ENCODE data around the gene MCCD1. TPM values are rescaled to one million over a fixed set of nuclear protein-coding genes. Genes with fewer than 3 reads are reported as not detected.
"Not testable (repeated sequence)": the region's sequence is repeated elsewhere in the genome, so short reads cannot be mapped to it uniquely, and the experiment has no call there.

Gene MCCD1
- total and polyA plus RNA-seq, 4 donors, result not detected

- peak overlapping the region in 1 of 2 donors; percentile 31 for H3K27ac ChIP-seq (ENCODE audit: low read depth in 1 of 2, low read length in 1 of 2)
- no peak for TF ChIP-seq CTCF (IDR thresholded peaks at IDR 0.05; ENCODE audit: control extremely low read depth, extremely low read depth)
- H3K27me3 ChIP-seq (ENCODE audit: control insufficient read depth in 3 of 3, insufficient read depth in 3 of 3, low read length in 2 of 3), result peaks cover 0 to 59% (median 23%) of the 10 kb centered on the region in 3 donors
- H3K4me3 ChIP-seq, result no peak overlapping the region
- no peaks in the 10 kb centered on the region for H3K36me3 ChIP-seq (ENCODE audit: control insufficient read depth in 4 of 4, insufficient read depth in 4 of 4, low read length in 4 of 4)
- DNase-seq (no peak), ATAC-seq (ENCODE audit: insufficient read depth, low FRiP score) (no peak)
- 68 to 69% methylated on average over 2 of the region's 2 CpGs for WGBS, 2 donors
- H3K4me1 ChIP-seq (ENCODE audit: control insufficient read depth in 5 of 5, insufficient read depth in 5 of 5, low read length in 5 of 5), result peaks cover 0 to 11% (median 7%) of the 10 kb centered on the region in 5 donors
- no peaks in the 10 kb centered on the region for H3K9me3 ChIP-seq (ENCODE audit: control insufficient read depth in 4 of 4, insufficient read depth in 3 of 4, low read length in 3 of 4)
- no peak overlapping the region for H3K9ac ChIP-seq (ENCODE audit: insufficient read depth in 1 of 2, low read length in 2 of 2)
Measured at GRCh38 chr6:31495580-31495979, 33.2 kb upstream of the MCCD1 start.

GRCh38 chr6:31496826-31497225 lies 31.9 kb upstream of the MCCD1 start:
- ATAC-seq (ENCODE audit: insufficient read depth, low FRiP score); H3K36me3 ChIP-seq (ENCODE audit: control insufficient read depth in 4 of 4, insufficient read depth in 4 of 4, low read length in 4 of 4); H3K27ac ChIP-seq (ENCODE audit: low read depth in 1 of 2, low read length in 1 of 2); H3K9ac ChIP-seq (ENCODE audit: insufficient read depth in 1 of 2, low read length in 2 of 2); DNase-seq; H3K9me3 ChIP-seq (ENCODE audit: control insufficient read depth in 4 of 4, insufficient read depth in 3 of 4, low read length in 3 of 4); H3K4me3 ChIP-seq: not testable (repeated sequence)
- WGBS, 2 donors, result 34 to 60% methylated on average over 4 of the region's 4 CpGs
- Histone ChIP-seq H3K4me1 (ENCODE audit: control insufficient read depth in 5 of 5, insufficient read depth in 5 of 5, low read length in 5 of 5) (peaks cover 0 to 11% (median 7%) of the 10 kb centered on the region in 5 donors), H3K27me3 (ENCODE audit: control insufficient read depth in 3 of 3, insufficient read depth in 3 of 3, low read length in 2 of 3) (peaks cover 0 to 66% (median 28%) of the 10 kb centered on the region in 3 donors)

GRCh38 chr6:31497531-31498476 lies 31.0 kb upstream of the MCCD1 start, which contains the start of gene MICB:
Gene MICB (plus strand): TSS chr6:31498145. CDS start chr6:31498194, 49 bp downstream.
- no peaks in the 10 kb centered on the region for H3K36me3 ChIP-seq (ENCODE audit: control insufficient read depth in 4 of 4, insufficient read depth in 4 of 4, low read length in 4 of 4)
- H3K4me1 ChIP-seq (ENCODE audit: control insufficient read depth in 5 of 5, insufficient read depth in 5 of 5, low read length in 5 of 5), result peaks cover 0 to 11% (median 7%) of the 10 kb centered on the region in 5 donors
- H3K27ac ChIP-seq (ENCODE audit: low read depth in 1 of 2, low read length in 1 of 2), result peak within 1 kb of the TSS in 1 of 2 donors; percentile 63
- DNase-seq (peak; percentile 32 to 69 (median 45)), ATAC-seq (ENCODE audit: insufficient read depth, low FRiP score) (peak; percentile 59)
- peaks cover 0 to 68% (median 28%) of the 10 kb centered on the region in 3 donors for H3K27me3 ChIP-seq (ENCODE audit: control insufficient read depth in 3 of 3, insufficient read depth in 3 of 3, low read length in 2 of 3)
- H3K9me3 ChIP-seq (ENCODE audit: control insufficient read depth in 4 of 4, insufficient read depth in 3 of 4, low read length in 3 of 4), result no peaks in the 10 kb centered on the region
- peak within 1 kb of the TSS; percentile 67 for H3K4me3 ChIP-seq
- no peak within 1 kb of the TSS for H3K9ac ChIP-seq (ENCODE audit: insufficient read depth in 1 of 2, low read length in 2 of 2)
- no peak for TF ChIP-seq CTCF (IDR thresholded peaks at IDR 0.05; ENCODE audit: control extremely low read depth, extremely low read depth)
- WGBS, 2 donors, result 1% methylated on average over 58 to 64 of the region's 64 CpGs

GRCh38 chr6:31498748-31499147 lies 30.0 kb upstream of the MCCD1 start:
- no peak for TF ChIP-seq CTCF (IDR thresholded peaks at IDR 0.05; ENCODE audit: control extremely low read depth, extremely low read depth)
- H3K27me3 ChIP-seq (ENCODE audit: control insufficient read depth in 3 of 3, insufficient read depth in 3 of 3, low read length in 2 of 3), result peaks cover 0 to 78% (median 23%) of the 10 kb centered on the region in 3 donors
- ATAC-seq (ENCODE audit: insufficient read depth, low FRiP score) (no peak), DNase-seq (no peak)
- H3K9me3 ChIP-seq (ENCODE audit: control insufficient read depth in 4 of 4, insufficient read depth in 3 of 4, low read length in 3 of 4), result no peaks in the 10 kb centered on the region
- H3K27ac ChIP-seq (ENCODE audit: low read depth in 1 of 2, low read length in 1 of 2), result no peak overlapping the region
- peaks cover 0 to 10% (median 7%) of the 10 kb centered on the region in 5 donors for H3K4me1 ChIP-seq (ENCODE audit: control insufficient read depth in 5 of 5, insufficient read depth in 5 of 5, low read length in 5 of 5)
- H3K4me3 ChIP-seq, result no peak overlapping the region
- H3K36me3 ChIP-seq (ENCODE audit: control insufficient read depth in 4 of 4, insufficient read depth in 4 of 4, low read length in 4 of 4), result no peaks in the 10 kb centered on the region
- H3K9ac ChIP-seq (ENCODE audit: insufficient read depth in 1 of 2, low read length in 2 of 2), result no peak overlapping the region
- 23 to 24% methylated on average over 21 of the region's 21 CpGs for WGBS, 2 donors

- WGBS, 2 donors, result 100% methylated on average over 1 of the region's 2 CpGs
Measured at GRCh38 chr6:31499648-31500047, 29.1 kb upstream of the MCCD1 start.

More at GRCh38 chr6:31499648-31500047, 29.1 kb upstream of the MCCD1 start:
- H3K4me3 ChIP-seq; H3K4me1 ChIP-seq (ENCODE audit: control insufficient read depth in 5 of 5, insufficient read depth in 5 of 5, low read length in 5 of 5); ATAC-seq (ENCODE audit: insufficient read depth, low FRiP score); H3K9me3 ChIP-seq (ENCODE audit: control insufficient read depth in 4 of 4, insufficient read depth in 3 of 4, low read length in 3 of 4); DNase-seq; H3K36me3 ChIP-seq (ENCODE audit: control insufficient read depth in 4 of 4, insufficient read depth in 4 of 4, low read length in 4 of 4); H3K27ac ChIP-seq (ENCODE audit: low read depth in 1 of 2, low read length in 1 of 2); H3K9ac ChIP-seq (ENCODE audit: insufficient read depth in 1 of 2, low read length in 2 of 2): not testable (repeated sequence)
- H3K27me3 ChIP-seq (ENCODE audit: control insufficient read depth in 3 of 3, insufficient read depth in 3 of 3, low read length in 2 of 3), result peaks cover 0 to 78% (median 23%) of the 10 kb centered on the region in 3 donors

All from lung (tissue), 12 donors.